Psoas muscle (tissue), 8 donors: Measurements from ENCODE around the gene RTN1. TPM values are rescaled to one million over a fixed set of nuclear protein-coding genes. Genes with fewer than 3 reads are reported as not detected.

Experiments
- ATAC-seq, 4 donors: fragments of 200-7000 bp; cut with Tn5 transposase; one replicate each; pipeline ENCODE4 v1.9.1; 2020; ENCODE audit warnings: moderate library complexity in 3 of 4, mild to moderate bottlenecking in 2 of 4
- DNase-seq, 2 donors: peaks; one replicate each; pipeline ENCODE4 v3.0.0-alpha.2; 2020
- H3K27ac ChIP-seq: fragments of 200-600 bp; one replicate; pipeline ENCODE4 v1.8.0; 2022
- H3K27me3 ChIP-seq, 3 donors: fragments of 200-600 bp in 1 of 3; one replicate each; pipeline versions ENCODE4 v1.6.1 to v1.8.0; 2013 to 2022; ENCODE audit warnings: low read length in 2 of 3, mild to moderate bottlenecking in 2 of 3, moderate library complexity in 1 of 3; ENCODE audit not compliant: insufficient read depth in 3 of 3
- H3K36me3 ChIP-seq, 2 donors: fragments of 200-600 bp in 1 of 2; one replicate each; pipeline versions ENCODE4 v1.6.1 to v1.8.0; 2013 to 2022; ENCODE audit warnings: low read depth in 1 of 2, mild to moderate bottlenecking in 1 of 2, moderate library complexity in 1 of 2; ENCODE audit not compliant: insufficient read depth in 1 of 2
- H3K4me1 ChIP-seq: fragments of 200-600 bp; one replicate; pipeline ENCODE4 v1.8.0; 2022
- H3K4me3 ChIP-seq: fragments of 200-600 bp; one replicate; pipeline ENCODE4 v1.8.0; 2022; ENCODE audit warnings: mild to moderate bottlenecking
- H3K9me3 ChIP-seq: fragments of 200-600 bp; one replicate; pipeline ENCODE4 v1.8.0; 2022
- WGBS, 3 donors: extraction: QIAGEN DNeasy Blood & Tissue Kit; methylation state at CpG; one replicate each; pipeline versions ENCODE4 v1.1.6 to v1.1.7; 2013; 5-methylcytosine and 5-hydroxymethylcytosine counted together
- intact Hi-C, 2 donors: fragments of 100-400 bp; cut with DNase I; formaldehyde crosslinking; loops; one replicate each; pipeline versions ENCODE4 v1.11.0 to v1.14.2; 2022
- polyA plus RNA-seq, 3 donors: library from polyadenylated mRNA; stranded (reverse); fragments of 200-250 nt; gene quantifications; one replicate each; pipeline ENCODE4 v1.2.3, GENCODE V29; 2013
- total RNA-seq, 4 donors: library from RNA; stranded (reverse); fragmentation: NEBNext Ultra II Directional in 2 of 4; extraction: Animal tissue kit (Norgen Biotek cat#: 25700) in 2 of 4; gene quantifications; one replicate each; pipeline versions ENCODE4 v1.2.1 to v1.2.4, GENCODE V29; 2021 to 2023
- TF ChIP-seq, protein P1 (sequence below): fragments of 200-600 bp; IDR thresholded peaks from one replicate; pipeline ENCODE4 v1.8.0; 2022; ENCODE audit warnings: antibody characterized with exemption
- donor health status: healthy with polysubstance abuse.
- donor health status: DM: no; HTN: no; CAD: no; lungs with moderate emphysema.
- donor health status: Bipolar disorder and iron deficiency.
- donor health status: healthy.
- donor health status: DM: yes; HTN: yes; CAD: no.
- donor health status: DM: no; HTN: no; CAD: no.
- donor health status: DM: no; HTN: no; CAD: no.
- donor health status: DM: yes; HTN: yes; CAD: no.

RTN1 gene
- total and polyA plus RNA-seq, 7 donors = 0.17 to 1.7 (median 0.74) TPM

GRCh38 chr14:59634617-59635016 is 236.0 kb downstream of the RTN1 start:
- Histone ChIP-seq H3K27me3 (peaks cover 5 to 22% (median 5%) of the 10 kb centered on the region in 3 donors), H3K9me3 (peaks cover 5% of the 10 kb centered on the region), H3K4me3 (no peak overlapping the region), H3K4me1 (no peaks in the 10 kb centered on the region), H3K36me3 (no peaks in the 10 kb centered on the region), H3K27ac (no peak overlapping the region)
- TF ChIP-seq, protein P1, sequence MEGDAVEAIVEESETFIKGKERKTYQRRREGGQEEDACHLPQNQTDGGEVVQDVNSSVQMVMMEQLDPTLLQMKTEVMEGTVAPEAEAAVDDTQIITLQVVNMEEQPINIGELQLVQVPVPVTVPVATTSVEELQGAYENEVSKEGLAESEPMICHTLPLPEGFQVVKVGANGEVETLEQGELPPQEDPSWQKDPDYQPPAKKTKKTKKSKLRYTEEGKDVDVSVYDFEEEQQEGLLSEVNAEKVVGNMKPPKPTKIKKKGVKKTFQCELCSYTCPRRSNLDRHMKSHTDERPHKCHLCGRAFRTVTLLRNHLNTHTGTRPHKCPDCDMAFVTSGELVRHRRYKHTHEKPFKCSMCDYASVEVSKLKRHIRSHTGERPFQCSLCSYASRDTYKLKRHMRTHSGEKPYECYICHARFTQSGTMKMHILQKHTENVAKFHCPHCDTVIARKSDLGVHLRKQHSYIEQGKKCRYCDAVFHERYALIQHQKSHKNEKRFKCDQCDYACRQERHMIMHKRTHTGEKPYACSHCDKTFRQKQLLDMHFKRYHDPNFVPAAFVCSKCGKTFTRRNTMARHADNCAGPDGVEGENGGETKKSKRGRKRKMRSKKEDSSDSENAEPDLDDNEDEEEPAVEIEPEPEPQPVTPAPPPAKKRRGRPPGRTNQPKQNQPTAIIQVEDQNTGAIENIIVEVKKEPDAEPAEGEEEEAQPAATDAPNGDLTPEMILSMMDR = no peak
- ATAC-seq (no peak), DNase-seq (no peak)
- intact Hi-C loops = no loop called here
- WGBS, 3 donors = 57 to 66% (median 63%) methylated on average over 2 of the region's 2 CpGs

DNA sequence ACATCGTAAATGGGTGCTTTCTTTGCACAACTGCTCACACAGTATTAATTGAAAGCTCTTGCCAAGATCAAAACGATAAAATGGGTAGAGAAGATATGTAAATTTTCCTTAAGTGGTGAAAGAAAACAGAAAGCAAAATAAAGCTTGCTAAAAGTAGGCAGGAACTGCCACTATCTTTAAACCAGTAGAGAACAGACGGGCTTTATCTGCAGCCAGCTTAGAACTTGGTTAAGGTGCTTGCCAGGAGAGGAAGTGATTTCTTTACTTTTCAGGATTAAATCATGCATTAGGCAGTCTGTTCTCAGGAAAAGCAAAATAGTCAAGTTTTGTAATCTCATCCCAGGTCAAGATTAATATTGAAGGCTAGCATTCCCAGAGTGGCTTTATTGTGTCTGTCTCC is 237.1 kb downstream of the RTN1 start:
- WGBS, 3 donors = 57 to 69% (median 66%) methylated on average over 3 of the region's 3 CpGs

DNA sequence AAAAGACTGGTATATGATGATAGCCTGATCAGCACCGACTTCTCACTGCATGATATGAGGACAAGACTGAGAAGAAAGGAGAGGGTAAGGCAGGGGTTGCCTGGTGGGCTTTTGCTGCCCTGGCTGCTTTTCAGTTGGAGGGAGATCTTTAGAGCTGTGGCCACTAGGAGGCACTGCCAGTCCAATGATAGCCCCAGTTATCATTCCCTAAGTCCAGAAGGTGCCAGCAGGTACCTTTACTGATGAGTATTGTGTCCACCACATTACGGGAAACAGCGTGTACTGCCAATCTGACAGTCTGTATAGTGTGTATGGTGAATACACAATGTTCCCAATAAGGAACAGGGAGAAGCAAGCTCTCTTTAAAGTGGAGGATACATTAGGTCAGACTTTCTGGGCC is 238.2 kb downstream of the RTN1 start:
- H3K27ac ChIP-seq = no peak overlapping the region
- no peaks in the 10 kb centered on the region for H3K36me3 ChIP-seq
- TF ChIP-seq, protein P1 = peak; percentile 22
- no peak overlapping the region for H3K4me3 ChIP-seq
- intact Hi-C loops = no loop called here
- ATAC-seq = no peak
- H3K9me3 ChIP-seq = peaks cover 5% of the 10 kb centered on the region
- WGBS, 3 donors = 47 to 64% (median 53%) methylated on average over 3 of the region's 3 CpGs
- H3K4me1 ChIP-seq = no peaks in the 10 kb centered on the region
- no peak for DNase-seq
- peaks cover 5 to 26% (median 5%) of the 10 kb centered on the region in 3 donors for H3K27me3 ChIP-seq

More for the DNA sequence above, 237.1 kb downstream of the RTN1 start:
- H3K27ac ChIP-seq = no peak overlapping the region
- no peak for ATAC-seq
- H3K4me3 ChIP-seq = no peak overlapping the region
- peaks cover 5% of the 10 kb centered on the region for H3K9me3 ChIP-seq
- H3K27me3 ChIP-seq = peaks cover 5 to 26% (median 5%) of the 10 kb centered on the region in 3 donors
- TF ChIP-seq, protein P1 = no peak
- no peak for DNase-seq
- intact Hi-C loops = no loop called here
- no peaks in the 10 kb centered on the region for H3K4me1 ChIP-seq
- H3K36me3 ChIP-seq = no peaks in the 10 kb centered on the region

GRCh38 chr14:59631237-59631636 is 239.3 kb downstream of the RTN1 start:
- Histone ChIP-seq H3K4me1 (no peaks in the 10 kb centered on the region), H3K27ac (no peak overlapping the region), H3K36me3 (no peaks in the 10 kb centered on the region), H3K4me3 (no peak overlapping the region), H3K27me3 (peaks cover 5 to 26% (median 12%) of the 10 kb centered on the region in 3 donors), H3K9me3 (peaks cover 5% of the 10 kb centered on the region)
- TF ChIP-seq, protein P1 = no peak
- no peak for DNase-seq
- intact Hi-C loops = no loop called here
- no peak for ATAC-seq
- WGBS, 3 donors = 15 to 34% (median 26%) methylated on average over 3 of the region's 3 CpGs

DNA sequence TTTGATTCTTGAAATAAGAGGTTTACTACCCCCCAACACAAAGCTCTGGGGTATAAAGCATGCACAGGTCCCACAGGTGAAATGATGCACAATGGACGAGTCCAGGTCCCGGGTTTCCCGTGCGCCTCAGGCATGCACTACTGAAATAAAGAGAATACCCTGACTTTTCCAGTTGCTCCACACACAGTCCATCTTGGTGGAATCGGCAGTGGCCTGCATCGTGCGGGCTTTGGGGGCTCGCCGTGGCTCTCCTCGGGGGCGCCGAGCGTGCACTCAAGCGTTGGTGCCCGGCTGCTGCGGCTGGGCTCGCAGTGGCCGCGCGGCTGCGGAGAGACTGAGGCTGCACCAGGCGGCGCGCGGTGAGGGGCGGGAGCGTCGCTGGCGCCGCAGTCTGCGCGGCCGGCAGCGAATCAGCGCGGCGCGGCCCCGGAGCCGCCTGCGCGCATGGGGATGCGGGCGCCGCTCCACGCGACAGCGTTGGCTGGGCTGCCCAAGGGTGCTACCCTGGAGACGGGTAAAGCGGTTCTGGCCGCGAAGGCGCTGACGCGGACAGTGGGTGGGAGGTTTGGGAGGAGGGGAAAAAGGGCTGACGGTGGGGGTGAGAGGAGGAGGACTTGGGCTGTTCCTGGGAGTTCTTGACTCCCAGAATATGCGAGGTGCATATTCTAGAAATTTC is 240.2 kb downstream of the RTN1 start:
- peaks cover 5% of the 10 kb centered on the region for H3K9me3 ChIP-seq
- no peak overlapping the region for H3K27ac ChIP-seq
- TF ChIP-seq, protein P1 = no peak
- H3K36me3 ChIP-seq = no peaks in the 10 kb centered on the region
- H3K4me1 ChIP-seq = no peaks in the 10 kb centered on the region
- WGBS, 3 donors = 1 to 2% (median 1%) methylated on average over 57 of the region's 57 CpGs
- DNase-seq = no peak
- H3K27me3 ChIP-seq = peaks cover 5 to 26% (median 12%) of the 10 kb centered on the region in 3 donors
- peak overlapping the region; percentile 51 for H3K4me3 ChIP-seq
- intact Hi-C loops = no loop called here
- no peak for ATAC-seq
